HEK293 (cell line): Measurements from ENCODE around the gene MS4A4A.

Experiments used
- CTCF ChIA-PET: fragments of 350-600 bp; formaldehyde crosslinking; extraction: SDS; loops from one replicate; lab custom pipeline; 2021; ENCODE audit warnings: antibody characterized with exemption; lab: Yijun Ruan, JAX
- POLR2A ChIA-PET: fragments of 300-600 bp; formaldehyde crosslinking; extraction: SDS; loops from one replicate; lab custom pipeline; 2020; ENCODE audit warnings: antibody characterized with exemption, inconsistent platforms; lab: Yijun Ruan, JAX
- H3K27ac ChIP-seq: fragments of 200-500 bp; sonication (Bioruptor generic); 2 replicates; pipeline ENCODE4 v1.5.1; 2014; ENCODE audit warnings: low read depth, low read length, control low read depth, inconsistent platforms; ENCODE audit errors: extremely low read depth
- H3K36me3 ChIP-seq, 2 experiments: fragments of 200-500 bp in 1 of 2; sonication (Bioruptor generic) in 1 of 2; 1 replicate in 1 of 2; 2 replicates in 1 of 2; pipeline ENCODE4 v1.5.1; 2014 to 2017; ENCODE audit warnings: inconsistent platforms in 2 of 2, low read length in 2 of 2; ENCODE audit not compliant: control insufficient read depth in 2 of 2, insufficient read depth in 1 of 2
- H3K4me1 ChIP-seq: fragments of 200-500 bp; sonication (Bioruptor generic); 2 replicates; pipeline ENCODE4 v1.5.1; 2014; ENCODE audit warnings: mild to moderate bottlenecking, low read length, inconsistent platforms; ENCODE audit not compliant: control insufficient read depth, insufficient read depth
- H3K4me3 ChIP-seq: 2 replicates; pipeline ENCODE4 v1.5.1; 2011; ENCODE audit warnings: low read depth, mild to moderate bottlenecking, control low read depth, low read length, moderate library complexity
- H3K9me3 ChIP-seq: fragments of 200-500 bp; sonication (Bioruptor generic); 2 replicates; pipeline ENCODE4 v1.5.1; 2014; ENCODE audit warnings: low read depth, low read length, inconsistent platforms; ENCODE audit not compliant: control insufficient read depth, insufficient read depth
- GFI1B ChIP-seq: fragments of 450-650 bp; formaldehyde crosslinking; IDR thresholded peaks from 2 replicates; pipeline ENCODE4 v1.5.1; 2016; ENCODE audit warnings: missing biosample characterization, missing genetic modification characterization
- KLF16 ChIP-seq: fragments of 450-650 bp; formaldehyde crosslinking; IDR thresholded peaks from 2 replicates; pipeline ENCODE4 v1.5.1; 2017; ENCODE audit warnings: missing biosample characterization, missing genetic modification characterization
- SALL2 ChIP-seq: fragments of 450-650 bp; formaldehyde crosslinking; IDR thresholded peaks from 2 replicates; pipeline ENCODE4 v1.5.0; 2017; ENCODE audit warnings: missing biosample characterization, mild to moderate bottlenecking, missing genetic modification characterization, borderline replicate concordance
- ZFP37 ChIP-seq: fragments of 450-650 bp; formaldehyde crosslinking; IDR thresholded peaks from 2 replicates; pipeline ENCODE4 v1.5.1; 2016; ENCODE audit warnings: missing biosample characterization, missing genetic modification characterization
- ZNF146 ChIP-seq: fragments of 450-650 bp; formaldehyde crosslinking; IDR thresholded peaks from 2 replicates; pipeline ENCODE4 v1.5.1; 2016; ENCODE audit warnings: missing biosample characterization, missing genetic modification characterization
- ZNF354C ChIP-seq: fragments of 450-650 bp; formaldehyde crosslinking; IDR thresholded peaks from 2 replicates; pipeline ENCODE4 v1.5.1; 2016; ENCODE audit warnings: missing biosample characterization, missing genetic modification characterization, low read depth, borderline replicate concordance
- ZNF610 ChIP-seq: fragments of 450-650 bp; formaldehyde crosslinking; IDR thresholded peaks from 2 replicates; pipeline ENCODE4 v1.5.1; 2016; ENCODE audit warnings: missing biosample characterization, missing genetic modification characterization, borderline replicate concordance
- ZNF623 ChIP-seq: fragments of 450-650 bp; formaldehyde crosslinking; IDR thresholded peaks from 2 replicates; pipeline ENCODE4 v1.5.1; 2016; ENCODE audit warnings: missing biosample characterization, missing genetic modification characterization
- ZNF654 ChIP-seq: fragments of 450-650 bp; formaldehyde crosslinking; IDR thresholded peaks from 2 replicates; pipeline ENCODE4 v1.5.1; 2016; ENCODE audit warnings: low read depth, missing biosample characterization, missing genetic modification characterization
- ZNF776 ChIP-seq: fragments of 450-650 bp; formaldehyde crosslinking; IDR thresholded peaks from 2 replicates; pipeline ENCODE4 v1.5.0; 2017; ENCODE audit warnings: missing biosample characterization, missing genetic modification characterization, borderline replicate concordance
- ZSCAN30 ChIP-seq: fragments of 450-650 bp; IDR thresholded peaks from 2 replicates; pipeline ENCODE4 v1.5.1; 2018; ENCODE audit warnings: missing biosample characterization, mild to moderate bottlenecking, missing genetic modification characterization, moderate library complexity
- TF ChIP-seq, protein P1 (sequence below): fragments of 450-650 bp; formaldehyde crosslinking; IDR thresholded peaks from 2 replicates; pipeline ENCODE4 v1.5.1; 2017; ENCODE audit warnings: missing biosample characterization, missing genetic modification characterization
- TF ChIP-seq, protein P2 (sequence below): fragments of 450-650 bp; formaldehyde crosslinking; IDR thresholded peaks from 2 replicates; pipeline ENCODE4 v1.5.1; 2016; ENCODE audit warnings: missing biosample characterization, missing genetic modification characterization, borderline replicate concordance

Gene MS4A4A

DNA sequence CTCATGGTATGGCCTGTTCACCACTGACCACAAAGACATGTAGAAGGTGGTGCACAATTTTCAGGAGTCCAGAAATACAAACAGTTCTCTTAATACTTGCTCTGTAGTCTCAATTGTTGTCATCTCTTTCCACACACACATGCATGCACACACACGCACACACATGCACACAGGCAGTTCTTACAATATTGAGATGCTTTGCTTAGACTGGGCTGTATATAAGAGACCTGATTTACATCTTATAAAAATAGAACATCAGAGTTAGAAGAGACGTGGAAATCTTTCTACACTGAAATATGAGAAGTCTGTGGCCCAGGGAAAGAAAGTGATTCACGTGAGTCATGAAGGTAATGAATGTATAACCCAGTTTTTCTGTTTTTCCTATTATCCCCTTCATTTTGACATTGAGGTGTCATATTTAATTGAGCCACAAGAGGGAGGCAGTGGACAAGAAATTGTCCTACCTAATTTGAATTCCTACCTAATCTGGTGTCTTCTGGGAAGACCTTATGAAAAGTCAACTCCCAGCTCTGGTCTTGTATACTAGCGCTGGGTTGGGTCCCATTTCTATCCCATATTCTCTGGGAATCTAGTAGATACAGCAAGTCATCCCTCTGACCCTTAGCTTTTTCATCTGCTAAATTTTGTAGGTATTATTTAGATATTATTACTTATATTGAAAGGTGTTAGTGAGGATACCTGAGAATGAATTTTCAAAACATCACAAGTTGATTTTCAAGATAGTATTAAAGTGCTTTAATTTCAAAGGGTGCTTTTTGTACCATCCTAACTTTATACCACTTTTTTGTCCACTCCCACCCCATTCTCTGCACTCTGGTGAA lies 14.9 kb upstream of the MS4A4A start:
- Histone ChIP-seq H3K27ac (no peak overlapping the region), H3K9me3 (no peaks in the 10 kb centered on the region), H3K36me3 (no peaks in the 10 kb centered on the region), H3K4me1 (no peaks in the 10 kb centered on the region), H3K4me3 (no peak overlapping the region)
- ChIA-PET POLR2A (no interaction called here), CTCF (interaction anchor here (0.6 to 2.5 kb wide), 27 partner anchors 8 to 497 kb away, joined by 3 to 30 read pairs (median 4); no protein-coding TSS in a partner anchor)
- no peak for TF ChIP-seq GFI1B (tag by site-specific recombination)
- peak; percentile 64 for TF ChIP-seq ZNF654 (tag by site-specific recombination)
- TF ChIP-seq ZSCAN30 (tag by site-specific recombination): no peak
- TF ChIP-seq ZNF623 (tag by site-specific recombination): no peak
- TF ChIP-seq, protein P1, sequence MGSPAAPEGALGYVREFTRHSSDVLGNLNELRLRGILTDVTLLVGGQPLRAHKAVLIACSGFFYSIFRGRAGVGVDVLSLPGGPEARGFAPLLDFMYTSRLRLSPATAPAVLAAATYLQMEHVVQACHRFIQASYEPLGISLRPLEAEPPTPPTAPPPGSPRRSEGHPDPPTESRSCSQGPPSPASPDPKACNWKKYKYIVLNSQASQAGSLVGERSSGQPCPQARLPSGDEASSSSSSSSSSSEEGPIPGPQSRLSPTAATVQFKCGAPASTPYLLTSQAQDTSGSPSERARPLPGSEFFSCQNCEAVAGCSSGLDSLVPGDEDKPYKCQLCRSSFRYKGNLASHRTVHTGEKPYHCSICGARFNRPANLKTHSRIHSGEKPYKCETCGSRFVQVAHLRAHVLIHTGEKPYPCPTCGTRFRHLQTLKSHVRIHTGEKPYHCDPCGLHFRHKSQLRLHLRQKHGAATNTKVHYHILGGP (tag by site-specific recombination): no peak
- TF ChIP-seq ZNF146 (tag by site-specific recombination): no peak
- TF ChIP-seq SALL2 (tag by site-specific recombination): no peak

DNA sequence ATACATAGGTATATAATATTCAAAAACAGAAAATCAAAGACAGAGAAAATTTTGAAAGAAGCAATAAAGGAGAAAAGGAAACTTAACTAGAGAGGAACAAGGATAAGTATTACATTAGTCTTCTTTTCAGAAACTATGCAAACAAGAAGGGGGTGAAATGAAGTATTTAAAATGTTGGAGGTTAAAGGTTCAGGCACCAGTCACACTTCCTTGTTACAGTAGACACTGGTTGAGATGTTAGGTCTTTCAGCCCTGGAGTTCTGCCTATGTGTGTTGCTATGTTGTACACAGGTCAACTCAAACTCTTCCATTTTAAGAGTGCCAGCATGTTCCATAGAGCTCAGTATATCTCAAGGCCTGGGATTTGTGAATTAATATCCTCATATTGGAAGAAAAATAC lies 6.0 kb upstream of the MS4A4A start:
- H3K9me3 ChIP-seq: no peaks in the 10 kb centered on the region
- H3K36me3 ChIP-seq: no peaks in the 10 kb centered on the region
- no peaks in the 10 kb centered on the region for H3K4me1 ChIP-seq
- ChIA-PET CTCF (interaction anchor here (0.7 to 1.1 kb wide), 3 partner anchors 9 to 140 kb away, joined by 3 to 5 read pairs (median 3); no protein-coding TSS in a partner anchor), POLR2A (no interaction called here)
- TF ChIP-seq ZNF776 (tag by site-specific recombination): no peak
- TF ChIP-seq, protein P2, sequence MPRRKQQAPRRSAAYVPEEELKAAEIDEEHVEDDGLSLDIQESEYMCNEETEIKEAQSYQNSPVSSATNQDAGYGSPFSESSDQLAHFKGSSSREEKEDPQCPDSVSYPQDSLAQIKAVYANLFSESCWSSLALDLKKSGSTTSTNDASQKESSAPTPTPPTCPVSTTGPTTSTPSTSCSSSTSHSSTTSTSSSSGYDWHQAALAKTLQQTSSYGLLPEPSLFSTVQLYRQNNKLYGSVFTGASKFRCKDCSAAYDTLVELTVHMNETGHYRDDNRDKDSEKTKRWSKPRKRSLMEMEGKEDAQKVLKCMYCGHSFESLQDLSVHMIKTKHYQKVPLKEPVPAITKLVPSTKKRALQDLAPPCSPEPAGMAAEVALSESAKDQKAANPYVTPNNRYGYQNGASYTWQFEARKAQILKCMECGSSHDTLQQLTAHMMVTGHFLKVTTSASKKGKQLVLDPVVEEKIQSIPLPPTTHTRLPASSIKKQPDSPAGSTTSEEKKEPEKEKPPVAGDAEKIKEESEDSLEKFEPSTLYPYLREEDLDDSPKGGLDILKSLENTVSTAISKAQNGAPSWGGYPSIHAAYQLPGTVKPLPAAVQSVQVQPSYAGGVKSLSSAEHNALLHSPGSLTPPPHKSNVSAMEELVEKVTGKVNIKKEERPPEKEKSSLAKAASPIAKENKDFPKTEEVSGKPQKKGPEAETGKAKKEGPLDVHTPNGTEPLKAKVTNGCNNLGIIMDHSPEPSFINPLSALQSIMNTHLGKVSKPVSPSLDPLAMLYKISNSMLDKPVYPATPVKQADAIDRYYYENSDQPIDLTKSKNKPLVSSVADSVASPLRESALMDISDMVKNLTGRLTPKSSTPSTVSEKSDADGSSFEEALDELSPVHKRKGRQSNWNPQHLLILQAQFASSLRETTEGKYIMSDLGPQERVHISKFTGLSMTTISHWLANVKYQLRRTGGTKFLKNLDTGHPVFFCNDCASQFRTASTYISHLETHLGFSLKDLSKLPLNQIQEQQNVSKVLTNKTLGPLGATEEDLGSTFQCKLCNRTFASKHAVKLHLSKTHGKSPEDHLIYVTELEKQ (tag by site-specific recombination): no peak
- no peak overlapping the region for H3K27ac ChIP-seq
- H3K4me3 ChIP-seq: no peak overlapping the region

DNA sequence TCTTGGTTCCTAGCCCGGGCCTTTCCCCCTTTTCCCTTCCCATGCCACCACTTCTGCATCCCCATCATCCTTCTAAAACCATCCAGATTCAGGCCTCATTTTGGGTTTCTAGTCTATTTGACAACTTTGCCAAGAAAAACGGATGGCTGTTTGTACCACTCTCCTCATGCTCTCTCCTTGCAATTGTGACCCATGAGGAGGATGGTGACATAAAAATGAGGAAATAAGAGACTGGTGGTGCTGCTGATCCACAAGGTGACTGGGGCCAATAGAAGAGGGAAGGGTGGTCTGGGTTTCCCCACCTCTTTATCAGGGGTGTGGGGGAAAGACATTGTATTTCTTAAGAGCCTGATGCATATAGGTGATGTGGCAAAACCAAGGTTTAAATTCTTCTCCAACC lies 1.0 kb downstream of the MS4A4A start:
- TF ChIP-seq KLF16 (tag by site-specific recombination) (no peak), ZNF354C (tag by site-specific recombination) (no peak), ZFP37 (tag by site-specific recombination) (no peak), ZNF610 (tag by site-specific recombination) (no peak)
- no peaks in the 10 kb centered on the region for H3K4me1 ChIP-seq
- H3K9me3 ChIP-seq: no peaks in the 10 kb centered on the region
- ChIA-PET CTCF (no interaction called here), POLR2A (no interaction called here)
- H3K36me3 ChIP-seq: no peaks in the 10 kb centered on the region
- H3K27ac ChIP-seq: no peak overlapping the region
- H3K4me3 ChIP-seq: no peak overlapping the region
